Measurements from ENCODE around the gene ZMIZ1.

Gene ZMIZ1

GRCh38 chr10:79056361-79056735 lies 12.4 kb upstream of the ZMIZ1 start:
- DNase-seq (ENCODE audit: low read depth): no peak
- TF ChIP-seq CTCF (conservative IDR thresholded peaks at IDR 0.05; ENCODE audit: low read depth, low read length): no peak

DNA sequence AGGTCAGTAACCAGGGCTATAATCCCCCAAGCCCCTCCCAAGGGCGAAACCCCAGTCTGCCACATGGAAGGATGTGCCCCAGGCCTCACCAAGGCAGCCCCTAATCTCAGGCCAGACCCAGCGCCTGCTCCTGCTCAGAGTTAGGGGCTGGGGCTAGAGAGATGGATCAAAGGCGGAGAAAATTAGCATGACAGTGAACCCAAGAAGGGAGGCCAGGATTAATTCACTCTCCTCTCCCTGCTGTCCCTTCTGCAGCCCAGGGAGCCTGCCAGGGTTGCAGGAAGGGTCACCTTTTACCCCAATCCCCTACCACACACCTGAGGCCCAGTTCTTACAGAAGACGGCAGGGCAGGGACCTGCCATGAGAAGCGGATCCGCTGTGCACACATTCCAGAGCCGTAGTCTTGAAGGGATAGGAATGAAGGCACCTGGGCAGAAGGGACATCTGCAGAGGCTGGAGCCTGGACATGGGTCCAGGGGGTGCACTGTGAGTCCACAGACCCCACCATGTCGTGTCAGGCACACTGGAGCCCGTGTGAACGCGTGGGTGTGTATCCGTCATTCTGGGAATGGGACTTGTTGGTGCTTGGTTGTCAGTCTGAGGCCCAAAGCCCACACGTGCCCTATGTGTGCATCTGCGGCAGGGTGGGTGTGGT lies 11.9 kb upstream of the ZMIZ1 start:
- no peak overlapping the region for H3K4me3 ChIP-seq (ENCODE audit: low read length)
- no peak for DNase-seq (ENCODE audit: low read depth)
- TF ChIP-seq CTCF (conservative IDR thresholded peaks at IDR 0.05; ENCODE audit: low read depth, low read length): no peak

More at GRCh38 chr10:79056361-79056735, 12.4 kb upstream of the ZMIZ1 start:
- H3K4me3 ChIP-seq (ENCODE audit: low read length): no peak overlapping the region

GRCh38 chr10:79057481-79058275 lies 11.1 kb upstream of the ZMIZ1 start:
- no peak for DNase-seq (ENCODE audit: low read depth)
- TF ChIP-seq CTCF (conservative IDR thresholded peaks at IDR 0.05; ENCODE audit: low read depth, low read length): no peak
- no peak overlapping the region for H3K4me3 ChIP-seq (ENCODE audit: low read length)

DNA sequence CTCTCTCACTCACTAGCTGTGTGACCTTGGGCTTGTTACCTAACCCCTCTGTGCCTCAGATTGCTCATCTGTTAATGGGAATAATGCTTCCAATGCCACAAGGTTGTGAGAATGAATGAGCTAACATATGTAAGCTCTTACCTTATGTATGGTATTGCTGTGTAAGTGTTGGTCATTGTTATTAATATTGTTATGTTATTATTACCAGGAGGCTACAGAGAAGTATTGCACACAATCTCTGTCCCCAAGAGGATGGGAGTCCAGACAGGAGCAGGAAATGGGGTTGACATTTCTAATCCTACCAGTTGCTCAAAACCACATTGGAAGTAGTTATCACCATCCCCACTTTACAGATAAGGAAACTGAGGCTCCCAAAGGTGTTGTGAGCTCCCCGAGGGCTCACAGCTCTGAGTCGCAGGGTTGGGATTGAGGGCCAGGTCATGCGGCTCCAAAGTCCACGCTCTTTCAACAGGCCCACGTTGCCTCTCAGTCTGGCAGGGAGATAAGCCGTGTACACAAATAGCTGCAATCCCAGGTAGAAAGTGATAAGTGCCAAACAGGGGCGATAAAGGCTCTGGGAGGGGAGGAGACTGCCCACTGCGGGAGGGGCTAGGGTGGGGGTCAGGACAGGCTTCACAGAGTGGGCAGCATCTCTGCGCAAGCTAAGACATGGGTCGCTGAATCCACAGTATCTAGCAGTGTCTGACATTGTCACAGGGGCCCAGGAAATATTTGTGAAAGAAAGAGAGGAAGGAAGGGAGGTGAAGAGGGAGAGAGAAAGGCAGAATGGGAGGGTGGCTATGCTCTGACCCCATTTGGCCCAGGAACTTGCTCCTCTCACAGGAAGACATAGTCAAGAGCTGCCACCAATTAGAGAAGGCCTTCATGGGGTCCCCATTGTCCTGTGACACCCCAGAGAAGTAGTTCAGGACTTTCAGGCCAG lies 9.6 kb upstream of the ZMIZ1 start:
- no peak for TF ChIP-seq CTCF (conservative IDR thresholded peaks at IDR 0.05; ENCODE audit: low read depth, low read length)
- no peak overlapping the region for H3K4me3 ChIP-seq (ENCODE audit: low read length)

DNA sequence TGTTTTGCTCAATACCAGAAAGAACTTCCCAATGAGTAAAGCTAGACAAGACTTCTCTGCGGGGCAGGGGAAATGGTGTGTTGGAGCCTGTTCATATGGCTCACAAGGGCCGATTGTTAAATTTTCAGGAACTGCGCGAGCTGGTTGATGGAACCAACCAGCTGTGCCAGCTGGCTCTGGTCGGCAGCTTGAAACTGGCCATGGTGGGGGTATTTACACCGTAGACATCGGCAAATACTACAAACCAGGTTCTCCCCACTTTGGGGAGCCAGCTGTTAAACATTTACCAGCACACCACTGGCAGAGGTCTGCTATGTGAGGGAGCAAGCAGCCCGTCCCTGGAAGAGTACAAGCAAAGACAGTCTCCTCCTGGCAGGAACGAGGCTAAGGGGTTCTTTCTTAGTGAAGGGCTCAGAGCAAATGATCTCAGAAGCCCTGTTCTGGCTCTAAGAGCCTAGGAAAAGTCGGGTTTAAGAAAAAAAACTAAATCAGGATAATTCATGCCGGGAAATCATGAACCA lies 8.8 kb upstream of the ZMIZ1 start:
- no peak for TF ChIP-seq CTCF (conservative IDR thresholded peaks at IDR 0.05; ENCODE audit: low read depth, low read length)

More for the DNA sequence above, 9.6 kb upstream of the ZMIZ1 start:
- DNase-seq (ENCODE audit: low read depth): no peak

DNA sequence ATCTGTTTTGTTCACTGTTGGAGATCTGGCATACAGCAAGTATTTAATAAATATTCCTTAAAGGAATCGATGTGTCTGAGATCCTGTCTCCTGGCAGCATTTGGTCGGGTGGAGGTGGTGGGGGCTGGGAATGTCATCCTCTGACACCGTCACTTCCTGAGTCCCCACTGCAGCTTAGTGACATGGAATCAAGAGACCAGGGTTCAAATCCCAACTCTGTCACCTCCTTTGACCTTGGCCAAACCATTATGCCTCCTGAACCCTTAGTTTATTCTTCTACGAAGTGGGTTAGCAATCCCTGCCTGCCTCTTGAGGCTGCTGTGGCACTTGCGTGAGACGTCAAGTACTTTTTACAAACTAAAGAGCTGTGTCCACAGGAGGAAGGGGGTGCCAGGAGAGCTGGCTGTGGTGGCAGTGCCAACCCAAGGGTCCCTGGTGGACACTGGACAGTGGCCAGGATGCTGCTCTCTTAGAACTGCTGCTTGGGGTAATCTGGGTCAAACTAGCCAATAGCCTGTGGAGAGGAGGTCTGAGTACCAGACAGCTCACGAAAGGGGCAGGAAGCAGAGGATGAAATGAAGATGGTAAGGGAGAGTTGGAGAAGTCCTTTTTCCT lies 8.0 kb upstream of the ZMIZ1 start:
- no peak for DNase-seq (ENCODE audit: low read depth)
- no peak for TF ChIP-seq CTCF (conservative IDR thresholded peaks at IDR 0.05; ENCODE audit: low read depth, low read length)
- no peak overlapping the region for H3K4me3 ChIP-seq (ENCODE audit: low read length)

More for the DNA sequence above, 8.8 kb upstream of the ZMIZ1 start:
- H3K4me3 ChIP-seq (ENCODE audit: low read length): no peak overlapping the region
- no peak for DNase-seq (ENCODE audit: low read depth)

Data from retinal pigment epithelial cell (primary cell).